Activated T-cell treated with anti-CD3 and anti-CD28 coated beads, Interleukin-2, amount 50 U/mL, for 4 hours (primary cell): Measurements from ENCODE around the gene DDC. TPM values are rescaled to one million over a fixed set of nuclear protein-coding genes. Genes with fewer than 3 reads are reported as not detected.
"Not testable (repeated sequence)": the region's sequence is repeated elsewhere in the genome, so short reads cannot be mapped to it uniquely, and the experiment has no call there.

Experiments
- ATAC-seq, 2 donors: fragments of 200-7000 bp; cut with Tn5 transposase; one replicate each; pipeline ENCODE4 v1.10.0; 2021
- DNase-seq: peaks from one replicate; pipeline ENCODE4 v3.0.0-alpha.2; 2020
- H3K27me3 Mint-ChIP-seq: one replicate; pipeline ENCODE4 v1.8.0; 2021; ENCODE audit warnings: low read depth, mixed read lengths
- H3K36me3 Mint-ChIP-seq: one replicate; pipeline ENCODE4 v1.8.0; 2022; ENCODE audit warnings: mixed read lengths; ENCODE audit not compliant: insufficient read depth
- H3K4me1 Mint-ChIP-seq: one replicate; pipeline ENCODE4 v1.8.0; 2021; ENCODE audit warnings: low read depth, mixed read lengths
- H3K4me3 Mint-ChIP-seq: one replicate; pipeline ENCODE4 v1.8.0; 2021; ENCODE audit warnings: mild to moderate bottlenecking, moderate library complexity, mixed read lengths
- H3K9me3 Mint-ChIP-seq: one replicate; pipeline ENCODE4 v1.8.0; 2021; ENCODE audit warnings: mixed read lengths
- total RNA-seq, 3 donors: library from RNA; stranded (reverse); gene quantifications; one replicate each; pipeline ENCODE4 v1.2.1, GENCODE V29; 2021

Gene DDC
- total RNA-seq, 3 donors from 2014 or later = 0.38 to 0.61 TPM; not detected in 1

GRCh38 chr7:50594734-50595485 is 29.7 kb upstream of the DDC start:
- H3K4me3 Mint-ChIP-seq = no peak overlapping the region
- peaks cover 2% of the 10 kb centered on the region for H3K36me3 Mint-ChIP-seq
- H3K27me3 Mint-ChIP-seq = peaks cover 4% of the 10 kb centered on the region
- ATAC-seq (peak; percentile 72 to 82), DNase-seq (no peak)
- H3K4me1 Mint-ChIP-seq = peaks cover 13% of the 10 kb centered on the region
- no peaks in the 10 kb centered on the region for H3K9me3 Mint-ChIP-seq

GRCh38 chr7:50594136-50594535 is 28.9 kb upstream of the DDC start:
- ATAC-seq (no peak), DNase-seq (no peak)
- H3K4me3 Mint-ChIP-seq = no peak overlapping the region
- H3K4me1 Mint-ChIP-seq = peaks cover 13% of the 10 kb centered on the region
- peaks cover 4% of the 10 kb centered on the region for H3K27me3 Mint-ChIP-seq
- no peaks in the 10 kb centered on the region for H3K9me3 Mint-ChIP-seq
- H3K36me3 Mint-ChIP-seq = peaks cover 2% of the 10 kb centered on the region

GRCh38 chr7:50592940-50593339 is 27.7 kb upstream of the DDC start:
- H3K4me3 Mint-ChIP-seq = no peak overlapping the region

GRCh38 chr7:50591480-50592438 is 26.6 kb upstream of the DDC start:
- H3K27me3 Mint-ChIP-seq = peaks cover 7% of the 10 kb centered on the region
- no peak for ATAC-seq

More at GRCh38 chr7:50592940-50593339, 27.7 kb upstream of the DDC start:
- Mint-ChIP-seq H3K36me3 (no peaks in the 10 kb centered on the region), H3K4me1 (peaks cover 13% of the 10 kb centered on the region), H3K9me3 (no peaks in the 10 kb centered on the region), H3K27me3 (peaks cover 5% of the 10 kb centered on the region)
- ATAC-seq = no peak
- DNase-seq = no peak

GRCh38 chr7:50591098-50591479 is 25.9 kb upstream of the DDC start:
- no peaks in the 10 kb centered on the region for H3K9me3 Mint-ChIP-seq
- peaks cover 7% of the 10 kb centered on the region for H3K27me3 Mint-ChIP-seq
- H3K4me1 Mint-ChIP-seq = peaks cover 13% of the 10 kb centered on the region
- ATAC-seq (no peak), DNase-seq (no peak)
- no peaks in the 10 kb centered on the region for H3K36me3 Mint-ChIP-seq
- no peak overlapping the region for H3K4me3 Mint-ChIP-seq

More at GRCh38 chr7:50591480-50592438, 26.6 kb upstream of the DDC start:
- no peak for DNase-seq
- no peak overlapping the region for H3K4me3 Mint-ChIP-seq
- H3K4me1 Mint-ChIP-seq = peaks cover 13% of the 10 kb centered on the region
- H3K9me3 Mint-ChIP-seq = no peaks in the 10 kb centered on the region
- no peaks in the 10 kb centered on the region for H3K36me3 Mint-ChIP-seq

GRCh38 chr7:50590535-50590934 is 25.3 kb upstream of the DDC start:
- H3K4me1 Mint-ChIP-seq = peaks cover 13% of the 10 kb centered on the region
- no peak overlapping the region for H3K4me3 Mint-ChIP-seq
- no peaks in the 10 kb centered on the region for H3K36me3 Mint-ChIP-seq
- no peaks in the 10 kb centered on the region for H3K9me3 Mint-ChIP-seq
- DNase-seq (no peak), ATAC-seq (no peak)
- peaks cover 7% of the 10 kb centered on the region for H3K27me3 Mint-ChIP-seq

- Mint-ChIP-seq H3K4me3 (no peak overlapping the region), H3K9me3 (no peaks in the 10 kb centered on the region), H3K4me1 (peaks cover 4% of the 10 kb centered on the region), H3K36me3 (no peaks in the 10 kb centered on the region), H3K27me3 (peaks cover 7% of the 10 kb centered on the region)
- no peak for ATAC-seq
- no peak for DNase-seq
Observed at GRCh38 chr7:50589364-50589763, 24.2 kb upstream of the DDC start.

GRCh38 chr7:50588937-50589336 is 23.7 kb upstream of the DDC start:
- peaks cover 7% of the 10 kb centered on the region for H3K27me3 Mint-ChIP-seq
- no peak for DNase-seq
- no peaks in the 10 kb centered on the region for H3K36me3 Mint-ChIP-seq
- H3K4me1 Mint-ChIP-seq = no peaks in the 10 kb centered on the region
- no peak overlapping the region for H3K4me3 Mint-ChIP-seq
- no peak for ATAC-seq
- H3K9me3 Mint-ChIP-seq = peaks cover 1% of the 10 kb centered on the region

- peaks cover 12% of the 10 kb centered on the region for H3K9me3 Mint-ChIP-seq
- H3K27me3 Mint-ChIP-seq = peaks cover 7% of the 10 kb centered on the region
- no peaks in the 10 kb centered on the region for H3K36me3 Mint-ChIP-seq
- DNase-seq (no peak), ATAC-seq (no peak)
- no peaks in the 10 kb centered on the region for H3K4me1 Mint-ChIP-seq
- H3K4me3 Mint-ChIP-seq = no peak overlapping the region
Observed at GRCh38 chr7:50587737-50588136, 22.5 kb upstream of the DDC start.

- Mint-ChIP-seq H3K36me3 (no peaks in the 10 kb centered on the region), H3K4me1 (no peaks in the 10 kb centered on the region), H3K4me3 (no peak overlapping the region), H3K9me3 (peaks cover 16% of the 10 kb centered on the region), H3K27me3 (peaks cover 10% of the 10 kb centered on the region)
- DNase-seq = no peak
- no peak for ATAC-seq
Observed at GRCh38 chr7:50584793-50585408, 19.7 kb upstream of the DDC start.

- peaks cover 16% of the 10 kb centered on the region for H3K9me3 Mint-ChIP-seq
- ATAC-seq (no peak), DNase-seq (no peak)
- no peaks in the 10 kb centered on the region for H3K36me3 Mint-ChIP-seq
- H3K4me3 Mint-ChIP-seq = no peak overlapping the region
- H3K27me3 Mint-ChIP-seq = peaks cover 10% of the 10 kb centered on the region
- no peaks in the 10 kb centered on the region for H3K4me1 Mint-ChIP-seq
Observed at GRCh38 chr7:50584386-50584785, 19.2 kb upstream of the DDC start.

- peaks cover 16% of the 10 kb centered on the region for H3K9me3 Mint-ChIP-seq
- H3K27me3 Mint-ChIP-seq = peaks cover 10% of the 10 kb centered on the region
- H3K4me3 Mint-ChIP-seq, DNase-seq, ATAC-seq, H3K4me1 Mint-ChIP-seq, H3K36me3 Mint-ChIP-seq: not testable (repeated sequence)
Observed at GRCh38 chr7:50583295-50583694, 18.1 kb upstream of the DDC start.

GRCh38 chr7:50582271-50582670 is 17.1 kb upstream of the DDC start:
- not testable (repeated sequence) for H3K36me3 Mint-ChIP-seq, DNase-seq, ATAC-seq, H3K4me3 Mint-ChIP-seq, H3K4me1 Mint-ChIP-seq
- Mint-ChIP-seq H3K27me3 (peaks cover 12% of the 10 kb centered on the region), H3K9me3 (peaks cover 24% of the 10 kb centered on the region)

GRCh38 chr7:50580666-50581065 is 15.5 kb upstream of the DDC start:
- not testable (repeated sequence) for H3K36me3 Mint-ChIP-seq, ATAC-seq, H3K4me1 Mint-ChIP-seq, H3K4me3 Mint-ChIP-seq, DNase-seq
- Mint-ChIP-seq H3K9me3 (peaks cover 29% of the 10 kb centered on the region), H3K27me3 (peaks cover 12% of the 10 kb centered on the region)
